Measurements from ENCODE around the gene LUZP2. TPM values are rescaled to one million over a fixed set of nuclear protein-coding genes. Genes with fewer than 3 reads are reported as not detected.

LUZP2 gene
- total and polyA plus RNA-seq, 9 of the 15 experiments (the other 6 are each of a cell fraction or from before 2014, with no cell fraction given), result not detected

DNA sequence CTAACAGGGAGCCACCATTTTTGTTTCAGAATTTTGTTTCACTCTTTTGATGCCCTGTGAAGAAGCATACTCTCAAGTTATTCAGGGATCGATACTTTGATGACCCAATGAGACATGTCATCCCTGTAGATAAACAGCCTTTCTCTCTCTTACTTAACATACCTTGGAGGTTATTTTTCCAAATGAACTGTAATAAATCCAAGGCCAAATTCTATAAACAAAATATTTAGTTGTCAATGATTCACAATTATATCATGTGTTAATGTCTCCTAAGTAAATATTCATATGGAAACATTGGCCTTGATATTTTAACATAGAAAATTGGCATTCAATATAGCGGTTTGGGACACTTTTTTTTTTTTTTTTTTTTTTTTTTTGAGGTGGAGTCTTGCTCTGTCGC lies 97.5 kb downstream of the LUZP2 start (continued):
- TF ChIP-seq, protein P1, sequence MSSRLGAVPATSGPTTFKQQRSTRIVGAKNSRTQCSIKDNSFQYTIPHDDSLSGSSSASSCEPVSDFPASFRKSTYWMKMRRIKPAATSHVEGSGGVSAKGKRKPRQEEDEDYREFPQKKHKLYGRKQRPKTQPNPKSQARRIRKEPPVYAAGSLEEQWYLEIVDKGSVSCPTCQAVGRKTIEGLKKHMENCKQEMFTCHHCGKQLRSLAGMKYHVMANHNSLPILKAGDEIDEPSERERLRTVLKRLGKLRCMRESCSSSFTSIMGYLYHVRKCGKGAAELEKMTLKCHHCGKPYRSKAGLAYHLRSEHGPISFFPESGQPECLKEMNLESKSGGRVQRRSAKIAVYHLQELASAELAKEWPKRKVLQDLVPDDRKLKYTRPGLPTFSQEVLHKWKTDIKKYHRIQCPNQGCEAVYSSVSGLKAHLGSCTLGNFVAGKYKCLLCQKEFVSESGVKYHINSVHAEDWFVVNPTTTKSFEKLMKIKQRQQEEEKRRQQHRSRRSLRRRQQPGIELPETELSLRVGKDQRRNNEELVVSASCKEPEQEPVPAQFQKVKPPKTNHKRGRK (tag; IDR thresholded peaks at IDR 0.05), result no peak
- TF ChIP-seq FOXJ2 (tag; IDR thresholded peaks at IDR 0.05) (no peak), MAFF (IDR thresholded peaks at IDR 0.05; ENCODE audit: low read length) (no peak), POLR2G (IDR thresholded peaks at IDR 0.05; ENCODE audit: low read depth, low read length) (no peak), ZNF764 (CRISPR knock-in tag; IDR thresholded peaks at IDR 0.05; ENCODE audit: low read depth) (no peak), JUNB (CRISPR knock-in tag; conservative IDR thresholded peaks at IDR 0.05) (no peak), ZBTB17 (CRISPR knock-in tag; IDR thresholded peaks at IDR 0.05) (no peak), HNRNPH1 (optimal IDR thresholded peaks at IDR 0.05; ENCODE audit: low read depth, low read length) (no peak), ZNF408 (CRISPR knock-in tag; IDR thresholded peaks at IDR 0.05; ENCODE audit: low read depth) (no peak), RAD21 (CRISPR knock-in tag; conservative IDR thresholded peaks at IDR 0.05 in 1 of 2, IDR thresholded peaks at IDR 0.05 in 1 of 2) (no peak), NCOR1 (IDR thresholded peaks at IDR 0.05) (no peak)
- TF ChIP-seq, protein P2, sequence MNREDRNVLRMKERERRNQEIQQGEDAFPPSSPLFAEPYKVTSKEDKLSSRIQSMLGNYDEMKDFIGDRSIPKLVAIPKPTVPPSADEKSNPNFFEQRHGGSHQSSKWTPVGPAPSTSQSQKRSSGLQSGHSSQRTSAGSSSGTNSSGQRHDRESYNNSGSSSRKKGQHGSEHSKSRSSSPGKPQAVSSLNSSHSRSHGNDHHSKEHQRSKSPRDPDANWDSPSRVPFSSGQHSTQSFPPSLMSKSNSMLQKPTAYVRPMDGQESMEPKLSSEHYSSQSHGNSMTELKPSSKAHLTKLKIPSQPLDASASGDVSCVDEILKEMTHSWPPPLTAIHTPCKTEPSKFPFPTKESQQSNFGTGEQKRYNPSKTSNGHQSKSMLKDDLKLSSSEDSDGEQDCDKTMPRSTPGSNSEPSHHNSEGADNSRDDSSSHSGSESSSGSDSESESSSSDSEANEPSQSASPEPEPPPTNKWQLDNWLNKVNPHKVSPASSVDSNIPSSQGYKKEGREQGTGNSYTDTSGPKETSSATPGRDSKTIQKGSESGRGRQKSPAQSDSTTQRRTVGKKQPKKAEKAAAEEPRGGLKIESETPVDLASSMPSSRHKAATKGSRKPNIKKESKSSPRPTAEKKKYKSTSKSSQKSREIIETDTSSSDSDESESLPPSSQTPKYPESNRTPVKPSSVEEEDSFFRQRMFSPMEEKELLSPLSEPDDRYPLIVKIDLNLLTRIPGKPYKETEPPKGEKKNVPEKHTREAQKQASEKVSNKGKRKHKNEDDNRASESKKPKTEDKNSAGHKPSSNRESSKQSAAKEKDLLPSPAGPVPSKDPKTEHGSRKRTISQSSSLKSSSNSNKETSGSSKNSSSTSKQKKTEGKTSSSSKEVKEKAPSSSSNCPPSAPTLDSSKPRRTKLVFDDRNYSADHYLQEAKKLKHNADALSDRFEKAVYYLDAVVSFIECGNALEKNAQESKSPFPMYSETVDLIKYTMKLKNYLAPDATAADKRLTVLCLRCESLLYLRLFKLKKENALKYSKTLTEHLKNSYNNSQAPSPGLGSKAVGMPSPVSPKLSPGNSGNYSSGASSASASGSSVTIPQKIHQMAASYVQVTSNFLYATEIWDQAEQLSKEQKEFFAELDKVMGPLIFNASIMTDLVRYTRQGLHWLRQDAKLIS (CRISPR knock-in tag; IDR thresholded peaks at IDR 0.05), result no peak
- TF ChIP-seq, protein P3, sequence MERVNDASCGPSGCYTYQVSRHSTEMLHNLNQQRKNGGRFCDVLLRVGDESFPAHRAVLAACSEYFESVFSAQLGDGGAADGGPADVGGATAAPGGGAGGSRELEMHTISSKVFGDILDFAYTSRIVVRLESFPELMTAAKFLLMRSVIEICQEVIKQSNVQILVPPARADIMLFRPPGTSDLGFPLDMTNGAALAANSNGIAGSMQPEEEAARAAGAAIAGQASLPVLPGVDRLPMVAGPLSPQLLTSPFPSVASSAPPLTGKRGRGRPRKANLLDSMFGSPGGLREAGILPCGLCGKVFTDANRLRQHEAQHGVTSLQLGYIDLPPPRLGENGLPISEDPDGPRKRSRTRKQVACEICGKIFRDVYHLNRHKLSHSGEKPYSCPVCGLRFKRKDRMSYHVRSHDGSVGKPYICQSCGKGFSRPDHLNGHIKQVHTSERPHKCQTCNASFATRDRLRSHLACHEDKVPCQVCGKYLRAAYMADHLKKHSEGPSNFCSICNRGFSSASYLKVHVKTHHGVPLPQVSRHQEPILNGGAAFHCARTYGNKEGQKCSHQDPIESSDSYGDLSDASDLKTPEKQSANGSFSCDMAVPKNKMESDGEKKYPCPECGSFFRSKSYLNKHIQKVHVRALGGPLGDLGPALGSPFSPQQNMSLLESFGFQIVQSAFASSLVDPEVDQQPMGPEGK (CRISPR knock-in tag; IDR thresholded peaks at IDR 0.05; ENCODE audit: borderline replicate concordance), result no peak
- TF ChIP-seq, protein P4, sequence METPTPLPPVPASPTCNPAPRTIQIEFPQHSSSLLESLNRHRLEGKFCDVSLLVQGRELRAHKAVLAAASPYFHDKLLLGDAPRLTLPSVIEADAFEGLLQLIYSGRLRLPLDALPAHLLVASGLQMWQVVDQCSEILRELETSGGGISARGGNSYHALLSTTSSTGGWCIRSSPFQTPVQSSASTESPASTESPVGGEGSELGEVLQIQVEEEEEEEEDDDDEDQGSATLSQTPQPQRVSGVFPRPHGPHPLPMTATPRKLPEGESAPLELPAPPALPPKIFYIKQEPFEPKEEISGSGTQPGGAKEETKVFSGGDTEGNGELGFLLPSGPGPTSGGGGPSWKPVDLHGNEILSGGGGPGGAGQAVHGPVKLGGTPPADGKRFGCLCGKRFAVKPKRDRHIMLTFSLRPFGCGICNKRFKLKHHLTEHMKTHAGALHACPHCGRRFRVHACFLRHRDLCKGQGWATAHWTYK (CRISPR knock-in tag; IDR thresholded peaks at IDR 0.05), result no peak
- TF ChIP-seq, protein P5, sequence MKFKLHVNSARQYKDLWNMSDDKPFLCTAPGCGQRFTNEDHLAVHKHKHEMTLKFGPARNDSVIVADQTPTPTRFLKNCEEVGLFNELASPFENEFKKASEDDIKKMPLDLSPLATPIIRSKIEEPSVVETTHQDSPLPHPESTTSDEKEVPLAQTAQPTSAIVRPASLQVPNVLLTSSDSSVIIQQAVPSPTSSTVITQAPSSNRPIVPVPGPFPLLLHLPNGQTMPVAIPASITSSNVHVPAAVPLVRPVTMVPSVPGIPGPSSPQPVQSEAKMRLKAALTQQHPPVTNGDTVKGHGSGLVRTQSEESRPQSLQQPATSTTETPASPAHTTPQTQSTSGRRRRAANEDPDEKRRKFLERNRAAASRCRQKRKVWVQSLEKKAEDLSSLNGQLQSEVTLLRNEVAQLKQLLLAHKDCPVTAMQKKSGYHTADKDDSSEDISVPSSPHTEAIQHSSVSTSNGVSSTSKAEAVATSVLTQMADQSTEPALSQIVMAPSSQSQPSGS (CRISPR knock-in tag; IDR thresholded peaks at IDR 0.05), result no peak
